Panc1 (cell line): ENCODE data around the gene COX5A. TPM values are rescaled to one million over a fixed set of nuclear protein-coding genes. Genes with fewer than 3 reads are reported as not detected.

Experiments
- ATAC-seq: fragments of 200-7000 bp; cut with Tn5 transposase; 2 replicates; pipeline ENCODE4 v1.9.1; 2020; ENCODE audit warnings: mild to moderate bottlenecking, moderate library complexity
- BruUV-seq: library from RNA; stranded (reverse); fragments of 400-500 nt; replicated peaks from 2 replicates; lab custom pipeline; 2021; lab: Mats Ljungman, UMichigan
- CTCF ChIA-PET: fragments of 300-600 bp; sonication (Branson Sonifier 250); formaldehyde crosslinking; loops from one replicate; lab custom pipeline; 2022; ENCODE audit warnings: antibody characterized with exemption; lab: Charles Lee
- POLR2A ChIA-PET: fragments of 300-600 bp; sonication (Branson Sonifier 250); formaldehyde crosslinking; loops from one replicate; lab custom pipeline; 2022; ENCODE audit warnings: antibody characterized with exemption; lab: Charles Lee
- DNase-seq: peaks from one replicate; pipeline ENCODE4 v3.0.0-alpha.2; 2010; ENCODE audit warnings: low read depth, low spot score
- H3K27ac ChIP-seq: 2 replicates; pipeline ENCODE4 v1.5.1; 2011; ENCODE audit warnings: mild to moderate bottlenecking, low read length, inconsistent platforms
- H3K27me3 ChIP-seq: fragments of 200-500 bp; sonication (Bioruptor generic); 2 replicates; pipeline ENCODE4 v1.6.0; 2014; ENCODE audit warnings: low read length, inconsistent platforms; ENCODE audit not compliant: control insufficient read depth, insufficient read depth
- H3K36me3 ChIP-seq: fragments of 200-500 bp; sonication (Bioruptor generic); 2 replicates; pipeline ENCODE4 v1.5.1; 2014; ENCODE audit warnings: inconsistent platforms, mild to moderate bottlenecking, low read length, moderate library complexity; ENCODE audit not compliant: control insufficient read depth, insufficient read depth
- H3K4me1 ChIP-seq: 2 replicates; pipeline ENCODE4 v1.5.1; 2011; ENCODE audit warnings: inconsistent platforms, mild to moderate bottlenecking, low read length, moderate library complexity; ENCODE audit not compliant: control insufficient read depth, insufficient read depth
- H3K4me3 ChIP-seq, 2 experiments: 2 replicates each; pipeline ENCODE4 v1.5.1; 2011 to 2012; ENCODE audit warnings: low read depth in 2 of 2, low read length in 2 of 2, mild to moderate bottlenecking in 2 of 2, inconsistent platforms in 1 of 2, moderate library complexity in 1 of 2
- H3K9me3 ChIP-seq: fragments of 200-500 bp; sonication (Bioruptor generic); 2 replicates; pipeline ENCODE4 v1.5.1; 2014; ENCODE audit warnings: low read depth, mild to moderate bottlenecking, inconsistent platforms, low read length, moderate library complexity; ENCODE audit not compliant: control insufficient read depth, insufficient read depth
- CTCF ChIP-seq: fragments of 450-650 bp; IDR thresholded peaks from 2 replicates; pipeline ENCODE4 v1.5.1; 2017; ENCODE audit warnings: mild to moderate bottlenecking
- POLR2AphosphoS5 ChIP-seq: IDR thresholded peaks from 2 replicates; pipeline ENCODE4 v1.6.1; 2012; ENCODE audit warnings: mild to moderate bottlenecking, low read depth, low read length, moderate library complexity
- REST ChIP-seq, 2 experiments: IDR thresholded peaks; 2 replicates each; pipeline ENCODE4 v1.6.1; 2011 to 2012; ENCODE audit warnings: low read depth in 2 of 2, control low read depth in 1 of 2, low read length in 1 of 2, mild to moderate bottlenecking in 1 of 2, moderate library complexity in 1 of 2; ENCODE audit not compliant: insufficient read depth in 1 of 2
- SIN3A ChIP-seq: IDR thresholded peaks from 2 replicates; pipeline ENCODE4 v1.6.1; 2012; ENCODE audit warnings: low read depth, mild to moderate bottlenecking, low read length, moderate library complexity, borderline replicate concordance; ENCODE audit not compliant: insufficient read depth
- TCF7L2 ChIP-seq: IDR thresholded peaks from 2 replicates; pipeline ENCODE4 v1.6.1; 2011; ENCODE audit warnings: mild to moderate bottlenecking, low read depth, low read length, inconsistent platforms
- in situ Hi-C: cut with HindIII; loops from 2 replicates; pipeline ENCODE4 v1.10.0; 2016; ENCODE audit warnings: low sequenced_read_pairs, low pct_unique_long_range_greater_than_20kb
- intact Hi-C: fragments of 100-400 bp; cut with micrococcal nuclease; formaldehyde crosslinking; loops from one replicate; pipeline ENCODE4 v1.10.0; 2022; ENCODE audit not compliant: unreplicated experiment
- total RNA-seq: library from RNA; stranded (reverse); gene quantifications from one replicate; pipeline ENCODE4 v1.2.1, GENCODE V29; 2021; ENCODE audit not compliant: unreplicated experiment

COX5A gene
- total RNA-seq, 1 experiment from 2014 or later: 353 TPM

GRCh38 chr15:74976159-74976558, 38.3 kb upstream of the COX5A start:
- no TSS peak for BruUV-seq
- Histone ChIP-seq H3K27me3 (no peaks in the 10 kb centered on the region), H3K36me3 (no peaks in the 10 kb centered on the region), H3K4me3 (no peak overlapping the region), H3K4me1 (no peaks in the 10 kb centered on the region), H3K9me3 (no peaks in the 10 kb centered on the region), H3K27ac (no peak overlapping the region)
- ChIA-PET CTCF (no interaction called here), POLR2A (no interaction called here)
- in situ Hi-C loops: no loop called here
- ATAC-seq (no peak), DNase-seq (no peak)
- intact Hi-C loops: no loop called here
- no peak for TF ChIP-seq CTCF

- H3K4me1 ChIP-seq: 0 out of 2 replicates have a peak, but pooled peaks cover 8% of the 10 kb centered on the region
- no peak overlapping the region for H3K4me3 ChIP-seq
- H3K27ac ChIP-seq: no peak overlapping the region
- TF ChIP-seq REST (IDR thresholded peaks at IDR 0.05; ENCODE audit: insufficient read depth in 1 of 2, low read depth in 2 of 2, low read length in 1 of 2) (no peak), POLR2AphosphoS5 (no peak), CTCF (no peak), TCF7L2 (no peak), SIN3A (no peak)
- intact Hi-C loops (no loop called here), in situ Hi-C loops (no loop called here)
- ATAC-seq: no peak
- H3K9me3 ChIP-seq: no peaks in the 10 kb centered on the region
- no peaks in the 10 kb centered on the region for H3K36me3 ChIP-seq
- no peaks in the 10 kb centered on the region for H3K27me3 ChIP-seq
- ChIA-PET CTCF (interaction anchor here (0.6 kb wide), 2 partner anchors 7 to 1963 kb away, joined by 3 to 4 read pairs; no protein-coding TSS in a partner anchor), POLR2A (interaction anchor here (0.6 kb wide), 1 partner anchor 203 kb away, joined by 3 read pairs; no protein-coding TSS in a partner anchor)
- no TSS peak for BruUV-seq
- no peak for DNase-seq
These were observed 29.8 kb upstream of the COX5A start for GRCh38 chr15:74967670-74968069.
